IMR-90 (cell line): ENCODE data around the gene NEXMIF. TPM values are rescaled to one million over a fixed set of nuclear protein-coding genes. Genes with fewer than 3 reads are reported as not detected.
"Not testable (repeated sequence)": the region's sequence is repeated elsewhere in the genome, so short reads cannot be mapped to it uniquely, and the experiment has no call there.

Source experiments
- ATAC-seq: fragments of 200-7000 bp; cut with Tn5 transposase; 2 replicates; pipeline ENCODE4 v1.9.1; 2020; ENCODE audit warnings: low read depth, mild to moderate bottlenecking, moderate library complexity
- BruUV-seq: library from RNA; stranded (reverse); fragments of 400-500 nt; replicated peaks from 2 replicates; lab custom pipeline; 2021; lab: Mats Ljungman, UMichigan
- CTCF ChIA-PET: fragments of 300-600 bp; formaldehyde crosslinking; extraction: SDS; loops from one replicate; lab custom pipeline; 2021; ENCODE audit warnings: antibody characterized with exemption; lab: Yijun Ruan, JAX
- POLR2A ChIA-PET: fragments of 300-600 bp; sonication (Branson Sonifier 250); formaldehyde crosslinking; loops from one replicate; lab custom pipeline; 2022; ENCODE audit warnings: antibody characterized with exemption; ENCODE audit not compliant: unreplicated experiment; lab: Charles Lee
- DNase-seq: peaks from one replicate; pipeline ENCODE4 v3.0.0; 2013
- H2AFZ ChIP-seq: replicated peaks from 2 replicates; pipeline ENCODE3; 2013; ENCODE audit warnings: low read length, mild to moderate bottlenecking; ENCODE audit not compliant: poor library complexity
- H2AK5ac ChIP-seq: 2 replicates; pipeline ENCODE4 v1.6.1; 2013; ENCODE audit warnings: low read depth, low read length, inconsistent platforms
- H2AK9ac ChIP-seq: replicated peaks from 2 replicates; pipeline ENCODE3; 2013; ENCODE audit warnings: mild to moderate bottlenecking, low read depth, low read length, moderate library complexity; ENCODE audit not compliant: poor library complexity
- H2BK120ac ChIP-seq: 2 replicates; pipeline ENCODE4 v1.6.1; 2013; ENCODE audit warnings: low read depth, low read length, inconsistent platforms
- H2BK15ac ChIP-seq: 3 replicates; pipeline ENCODE4 v1.6.1; 2013; ENCODE audit warnings: low read depth, low read length, inconsistent platforms
- H2BK20ac ChIP-seq: 2 replicates; pipeline ENCODE4 v1.6.1; 2013; ENCODE audit warnings: low read depth, mild to moderate bottlenecking, inconsistent platforms, low read length, moderate library complexity
- H2BK5ac ChIP-seq: 2 replicates; pipeline ENCODE4 v1.6.1; 2013; ENCODE audit warnings: mild to moderate bottlenecking, low read depth, low read length, inconsistent platforms; ENCODE audit not compliant: poor library complexity, severe bottlenecking
- H3K14ac ChIP-seq: replicated peaks from 2 replicates; pipeline ENCODE4 v1.6.1; 2013; ENCODE audit warnings: low read depth, low read length, inconsistent platforms
- H3K18ac ChIP-seq: 2 replicates; pipeline ENCODE4 v1.6.1; 2013; ENCODE audit warnings: low read depth, low read length, control low read depth
- H3K23ac ChIP-seq: 2 replicates; pipeline ENCODE4 v1.6.1; 2013; ENCODE audit warnings: low read depth, low read length, inconsistent platforms
- H3K27ac ChIP-seq: 2 replicates; pipeline ENCODE4 v1.5.1; 2013; ENCODE audit warnings: mild to moderate bottlenecking, control low read depth, low read length; ENCODE audit not compliant: insufficient read depth
- H3K27me3 ChIP-seq: 2 replicates; pipeline ENCODE4 v1.6.1; 2013; ENCODE audit warnings: low read length; ENCODE audit not compliant: control insufficient read depth, insufficient read depth
- H3K36me3 ChIP-seq: 2 replicates; pipeline ENCODE4 v1.6.1; 2013; ENCODE audit warnings: low read length, mixed read lengths; ENCODE audit not compliant: control insufficient read depth, insufficient read depth
- H3K4ac ChIP-seq: 2 replicates; pipeline ENCODE4 v1.6.1; 2013; ENCODE audit warnings: low read depth, low read length, inconsistent platforms
- H3K4me1 ChIP-seq: 2 replicates; pipeline ENCODE4 v1.6.1; 2013; ENCODE audit warnings: low read length, mixed read lengths; ENCODE audit not compliant: control insufficient read depth, insufficient read depth
- H3K4me2 ChIP-seq: 2 replicates; pipeline ENCODE4 v1.6.1; 2013; ENCODE audit warnings: low read depth, mild to moderate bottlenecking, control low read depth, low read length, moderate library complexity
- H3K4me3 ChIP-seq: 2 replicates; pipeline ENCODE4 v1.5.1; 2013; ENCODE audit warnings: low read depth, mild to moderate bottlenecking, control low read depth, low read length, moderate library complexity; ENCODE audit not compliant: insufficient read depth
- H3K56ac ChIP-seq: 2 replicates; pipeline ENCODE4 v1.6.1; 2013; ENCODE audit warnings: low read length, inconsistent platforms; ENCODE audit not compliant: insufficient read depth; ENCODE audit errors: extremely low read depth
- H3K79me1 ChIP-seq, 2 experiments: 2 replicates each; pipeline ENCODE4 v1.6.1; 2013; ENCODE audit warnings: low read length in 2 of 2, inconsistent platforms in 1 of 2, low read depth in 1 of 2
- H3K9ac ChIP-seq: 2 replicates; pipeline ENCODE4 v1.6.1; 2013; ENCODE audit warnings: low read depth, low read length, control low read depth
- H3K9me1 ChIP-seq: 2 replicates; pipeline ENCODE4 v1.6.1; 2013; ENCODE audit warnings: low read length, inconsistent platforms; ENCODE audit not compliant: insufficient read depth
- H3K9me3 ChIP-seq: 2 replicates; pipeline ENCODE4 v1.6.1; 2013; ENCODE audit warnings: low read length; ENCODE audit not compliant: control insufficient read depth, insufficient read depth
- H4K20me1 ChIP-seq: 2 replicates; pipeline ENCODE4 v1.6.1; 2013; ENCODE audit warnings: low read length, inconsistent platforms; ENCODE audit not compliant: insufficient read depth
- H4K5ac ChIP-seq: 2 replicates; pipeline ENCODE4 v1.6.1; 2013; ENCODE audit warnings: mild to moderate bottlenecking, low read depth, low read length, control low read depth
- H4K8ac ChIP-seq, 2 experiments: 2 replicates each; pipeline ENCODE4 v1.6.1; 2013; ENCODE audit warnings: low read depth in 2 of 2, low read length in 2 of 2, control low read depth in 1 of 2, inconsistent platforms in 1 of 2
- H4K91ac ChIP-seq: 2 replicates; pipeline ENCODE4 v1.6.1; 2013; ENCODE audit warnings: low read depth, low read length, inconsistent platforms; ENCODE audit not compliant: insufficient read depth
- POLR2A ChIP-seq: IDR thresholded peaks from 2 replicates; pipeline ENCODE4 v1.6.1; 2012; ENCODE audit warnings: mild to moderate bottlenecking, low read depth, low read length
- RCOR1 ChIP-seq: IDR thresholded peaks from 2 replicates; pipeline ENCODE4 v1.6.1; 2012; ENCODE audit warnings: mild to moderate bottlenecking, low read length, improper control_type of control experiment; ENCODE audit not compliant: insufficient replicate concordance
- SMC3 ChIP-seq: fragments of 150-350 bp; IDR thresholded peaks from 2 replicates; pipeline ENCODE4 v1.6.1; 2016; ENCODE audit warnings: low read depth, mild to moderate bottlenecking, antibody characterized with exemption, low read length, moderate library complexity
- WGBS, 2 experiments: methylation state at CpG; one replicate each; pipeline versions ENCODE4 v1.1.5 to v1.1.7; 2013; ENCODE audit warnings: missing lambda C conversion rate in 2 of 2; ENCODE audit not compliant: insufficient read length in 1 of 2; ENCODE audit errors: extremely low coverage in 2 of 2; 5-methylcytosine and 5-hydroxymethylcytosine counted together
- dilution Hi-C: fragments of 300-500 bp; cut with HindIII; formaldehyde crosslinking; loops from one replicate; pipeline ENCODE4 v1.14.3; 2018; ENCODE audit warnings: low sequenced_read_pairs; ENCODE audit not compliant: unreplicated experiment
- in situ Hi-C: fragments of 300-500 bp; cut with MboI; formaldehyde crosslinking; loops from 3 replicates; pipeline ENCODE4 v1.14.3; 2019; ENCODE audit warnings: low sequenced_read_pairs, inconsistent platforms, mixed read lengths
- intact Hi-C: fragments of 100-400 bp; cut with micrococcal nuclease; formaldehyde crosslinking; loops from 2 replicates; pipeline ENCODE4 v1.10.0; 2022
- polyA plus RNA-seq, 3 experiments: library from polyadenylated mRNA; depleted of rRNA; stranded (reverse); fragments of >200 nt; gene quantifications; 2 replicates each; pipeline ENCODE4 v1.2.3, GENCODE V29; 2012; ENCODE audit warnings: low replicate concordance in 1 of 3
- total RNA-seq: library from RNA; depleted of rRNA; stranded (reverse); fragments of >200 nt; gene quantifications from 2 replicates; pipeline ENCODE4 v1.2.3, GENCODE V29; 2012

Gene NEXMIF
- total and polyA plus RNA-seq, 2 of the 4 experiments (the other 2 are of a cell fraction) = not detected

DNA sequence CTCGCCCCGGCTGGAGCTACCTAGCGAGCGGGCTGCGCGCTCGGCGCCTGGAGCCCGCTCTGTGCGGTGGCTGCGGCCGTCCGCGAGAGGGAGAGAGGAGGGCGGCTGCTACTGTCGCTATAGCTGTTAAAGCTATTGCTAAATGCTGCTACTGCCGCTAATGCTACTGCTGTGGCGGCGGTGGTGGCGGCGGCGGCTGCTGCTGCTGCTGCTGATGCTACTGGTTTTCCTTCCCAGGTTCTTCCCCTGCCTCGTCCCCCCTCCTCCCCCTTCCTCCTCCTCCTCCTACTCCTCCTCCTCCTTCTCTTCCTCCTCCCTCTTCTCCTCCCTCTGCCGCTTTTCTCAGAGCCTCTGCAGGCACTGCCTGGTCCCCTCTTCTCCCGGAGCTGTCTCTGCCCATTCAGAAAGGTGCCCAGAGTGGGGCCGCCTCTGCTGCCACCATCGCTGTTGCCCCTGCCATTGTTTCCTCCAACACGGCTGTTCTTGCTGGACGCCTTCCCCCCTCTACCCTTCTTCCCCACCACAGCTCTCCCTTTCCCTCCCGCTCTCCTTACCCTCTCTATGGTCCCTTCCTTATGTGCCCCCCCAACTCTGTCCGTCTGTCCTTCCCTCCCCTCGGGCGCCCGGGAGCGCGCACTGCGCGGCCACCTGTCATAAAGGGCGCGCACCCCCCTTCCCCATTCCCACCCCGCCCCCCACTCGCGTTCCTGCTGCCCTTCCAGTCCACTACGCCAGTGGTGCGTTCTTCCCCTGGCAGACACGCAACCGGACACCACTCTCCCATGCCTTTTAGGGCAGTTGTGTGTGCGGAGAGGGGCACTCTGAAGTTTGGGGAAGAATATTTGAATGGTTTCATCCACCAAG is at the start of gene NEXMIF (continued):
- no peak for TF ChIP-seq RCOR1
- no peak for TF ChIP-seq POLR2A
- no peak for TF ChIP-seq SMC3

GRCh38 chrX:74961962-74962361 is 36.7 kb upstream of the NEXMIF start:
- dilution Hi-C loops, H2AFZ ChIP-seq, H2BK120ac ChIP-seq, H2BK15ac ChIP-seq, H3K4ac ChIP-seq, H3K14ac ChIP-seq, H3K56ac ChIP-seq, in situ Hi-C loops, H3K4me3 ChIP-seq, CTCF ChIA-PET, H4K20me1 ChIP-seq, H3K23ac ChIP-seq, intact Hi-C loops, H2BK20ac ChIP-seq, H3K4me2 ChIP-seq, H2AK9ac ChIP-seq, H3K9me3 ChIP-seq, H3K4me1 ChIP-seq, H3K36me3 ChIP-seq, H2AK5ac ChIP-seq, H4K8ac ChIP-seq, H4K5ac ChIP-seq, ATAC-seq, H3K79me1 ChIP-seq, H3K18ac ChIP-seq, POLR2A ChIA-PET, H3K9ac ChIP-seq, BruUV-seq, H3K27me3 ChIP-seq, DNase-seq, H3K9me1 ChIP-seq, H2BK5ac ChIP-seq, H4K91ac ChIP-seq, H3K27ac ChIP-seq: not testable (repeated sequence)
- WGBS, 2 experiments = no CpG with 5 or more reads among the region's 3 CpGs
